ENCODE data around the gene RMRP.

Gene RMRP

GRCh38 chr9:35609001-35609819 lies 48.6 kb downstream of the RMRP start:
- no peak for DNase-seq

GRCh38 chr9:35608221-35608620 lies 49.6 kb downstream of the RMRP start:
- DNase-seq = no peak
